Measurements from ENCODE around the gene ZDBF2. TPM values are rescaled to one million over a fixed set of nuclear protein-coding genes. Genes with fewer than 3 reads are reported as not detected.

ZDBF2 gene
- total RNA-seq, 1 donor from 2014 or later, result 8.1 TPM

- Histone ChIP-seq H3K27ac (no peak overlapping the region), H3K4me3 (no peak overlapping the region), H3K36me3 (no peaks in the 10 kb centered on the region), H3K4me1 (no peaks in the 10 kb centered on the region), H3K27me3 (ENCODE audit: low read depth) (peaks cover 7% of the 10 kb centered on the region), H3K9me3 (no peaks in the 10 kb centered on the region)
- no peak for TF ChIP-seq CTCF (IDR thresholded peaks at IDR 0.05)
- DNase-seq, result no peak
- ATAC-seq, result no peak
- intact Hi-C loops (cut with DNase I), result no loop called here
Measured at GRCh38 chr2:206231669-206232286, 42.7 kb upstream of the ZDBF2 start.

GRCh38 chr2:206232287-206233035 is 42.0 kb upstream of the ZDBF2 start:
- Histone ChIP-seq H3K36me3 (no peaks in the 10 kb centered on the region), H3K4me3 (no peak overlapping the region), H3K27me3 (ENCODE audit: low read depth) (peaks cover 7% of the 10 kb centered on the region), H3K4me1 (no peaks in the 10 kb centered on the region), H3K27ac (no peak overlapping the region), H3K9me3 (no peaks in the 10 kb centered on the region)
- intact Hi-C loops (cut with DNase I), result no loop called here
- ATAC-seq (no peak), DNase-seq (no peak)
- TF ChIP-seq CTCF (IDR thresholded peaks at IDR 0.05), result no peak

GRCh38 chr2:206239157-206239556 is 35.3 kb upstream of the ZDBF2 start:
- Histone ChIP-seq H3K27me3 (ENCODE audit: low read depth) (peaks cover 10% of the 10 kb centered on the region), H3K4me1 (no peaks in the 10 kb centered on the region), H3K27ac (no peak overlapping the region), H3K36me3 (no peaks in the 10 kb centered on the region), H3K4me3 (no peak overlapping the region), H3K9me3 (no peaks in the 10 kb centered on the region)
- ATAC-seq (no peak), DNase-seq (no peak)
- TF ChIP-seq CTCF (IDR thresholded peaks at IDR 0.05), result no peak
- intact Hi-C loops (cut with DNase I), result no loop called here

GRCh38 chr2:206240327-206240726 is 34.1 kb upstream of the ZDBF2 start:
- Histone ChIP-seq H3K4me1 (no peaks in the 10 kb centered on the region), H3K36me3 (no peaks in the 10 kb centered on the region), H3K27me3 (ENCODE audit: low read depth) (peaks cover 5% of the 10 kb centered on the region), H3K9me3 (no peaks in the 10 kb centered on the region), H3K4me3 (no peak overlapping the region), H3K27ac (no peak overlapping the region)
- ATAC-seq (no peak), DNase-seq (no peak)
- TF ChIP-seq CTCF (IDR thresholded peaks at IDR 0.05), result no peak
- intact Hi-C loops (cut with DNase I), result no loop called here

GRCh38 chr2:206241736-206242135 is 32.7 kb upstream of the ZDBF2 start:
- Histone ChIP-seq H3K4me1 (no peaks in the 10 kb centered on the region), H3K4me3 (no peak overlapping the region), H3K36me3 (no peaks in the 10 kb centered on the region), H3K27ac (no peak overlapping the region), H3K9me3 (no peaks in the 10 kb centered on the region), H3K27me3 (ENCODE audit: low read depth) (peaks cover 3% of the 10 kb centered on the region)
- TF ChIP-seq CTCF (IDR thresholded peaks at IDR 0.05), result no peak
- ATAC-seq (no peak), DNase-seq (no peak)
- intact Hi-C loops (cut with DNase I), result no loop called here
